ENCODE measurements around the gene NKAIN2.

DNA sequence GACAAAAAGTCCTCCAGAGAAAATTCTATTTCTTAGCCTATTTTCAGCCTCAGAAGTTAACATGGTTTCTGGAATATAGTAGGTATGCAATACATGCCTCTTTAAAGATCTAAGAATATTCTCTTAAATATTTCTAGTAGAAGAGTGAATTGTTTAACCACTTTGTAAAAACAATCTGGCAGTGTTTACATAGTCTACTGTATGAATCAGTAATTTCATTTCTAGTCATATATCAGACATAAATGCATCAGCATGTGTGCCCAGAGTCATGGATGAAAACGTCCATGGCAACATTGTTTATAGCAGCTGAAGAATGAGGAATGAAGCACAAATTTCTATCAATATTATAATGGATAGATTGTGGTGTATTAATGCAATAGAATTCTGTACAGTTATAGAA is 124.9 kb downstream of the NKAIN2 start:
- TF ChIP-seq POLR2A (IDR thresholded peaks at IDR 0.05; ENCODE audit: borderline replicate concordance, extremely low read depth, insufficient read depth, insufficient read length) (no peak), ZFX (IDR thresholded peaks at IDR 0.05) (no peak)
